Aorta (tissue), 5 donors: ENCODE data around the gene CRYGN. TPM values are rescaled to one million over a fixed set of nuclear protein-coding genes. Genes with fewer than 3 reads are reported as not detected.
A peak's percentile ranks its signal among the peaks of the same experiment; 100 is the strongest.

Experiments
- ATAC-seq: fragments of 200-7000 bp; cut with Tn5 transposase; one replicate; pipeline ENCODE4 v1.9.1; 2022; ENCODE audit warnings: moderate library complexity; ENCODE audit not compliant: low FRiP score
- DNase-seq, 2 donors: peaks; one replicate each; pipeline ENCODE4 v3.0.0-alpha.2; 2020
- H3K27ac ChIP-seq, 2 donors: one replicate each; pipeline ENCODE4 v1.5.1; 2013; ENCODE audit warnings: low read length in 2 of 2, mild to moderate bottlenecking in 2 of 2, moderate library complexity in 2 of 2, control low read depth in 1 of 2, inconsistent platforms in 1 of 2, low read depth in 1 of 2
- H3K27me3 ChIP-seq, 2 donors: one replicate each; pipeline ENCODE4 v1.6.1; 2013; ENCODE audit warnings: control low read depth in 1 of 2, low read length in 1 of 2, mild to moderate bottlenecking in 1 of 2, moderate library complexity in 1 of 2; ENCODE audit not compliant: insufficient read depth in 2 of 2, control insufficient read depth in 1 of 2
- H3K36me3 ChIP-seq, 2 donors: one replicate each; pipeline ENCODE4 v1.6.1; 2013; ENCODE audit warnings: control low read depth in 1 of 2, low read length in 1 of 2, mild to moderate bottlenecking in 1 of 2; ENCODE audit not compliant: insufficient read depth in 2 of 2, control insufficient read depth in 1 of 2
- H3K4me1 ChIP-seq, 2 donors: one replicate each; pipeline ENCODE4 v1.6.1; 2013; ENCODE audit warnings: low read length in 2 of 2, control low read depth in 1 of 2, mild to moderate bottlenecking in 1 of 2, moderate library complexity in 1 of 2; ENCODE audit not compliant: insufficient read depth in 2 of 2, control insufficient read depth in 1 of 2
- H3K4me3 ChIP-seq, 2 donors: one replicate each; pipeline ENCODE4 v1.5.1; 2013; ENCODE audit warnings: low read length in 2 of 2, control low read depth in 1 of 2, mild to moderate bottlenecking in 1 of 2
- H3K9me3 ChIP-seq: one replicate; pipeline ENCODE4 v1.6.1; 2013; ENCODE audit warnings: mild to moderate bottlenecking, low read length; ENCODE audit not compliant: control insufficient read depth
- WGBS, 2 donors: extraction: QIAGEN DNeasy Blood & Tissue Kit; methylation state at CpG; one replicate each; pipeline ENCODE4 v1.1.7; 2013; 5-methylcytosine and 5-hydroxymethylcytosine counted together
- intact Hi-C, 2 donors: fragments of 100-400 bp; cut with DNase I; formaldehyde crosslinking; loops; one replicate each; pipeline versions ENCODE4 v1.14.2 to v1.15.0; 2022
- polyA plus RNA-seq, 2 donors: library from polyadenylated mRNA; stranded (reverse); fragments of 200-250 nt; gene quantifications; one replicate each; pipeline ENCODE4 v1.2.3, GENCODE V29; 2013
- total RNA-seq, 2 donors: library from RNA; stranded (reverse); fragmentation: NEBNext Ultra II Directional; extraction: Animal tissue kit (Norgen Biotek cat#: 25700); gene quantifications; one replicate each; pipeline ENCODE4 v1.2.1, GENCODE V29; 2021
- donor health status: healthy with polysubstance abuse.
- donor health status: Bipolar disorder and iron deficiency.
- donor health status: DM: no; HTN: no; CAD: no.
- donor health status: DM: no; HTN: no; CAD: no.
- donor health status: DM: yes; HTN: yes; CAD: no.

Gene CRYGN
- total and polyA plus RNA-seq, 4 donors, result 0.56 to 1.7 (median 1.1) TPM

GRCh38 chr7:151461942-151462230 is 21.9 kb upstream of the CRYGN start:
- intact Hi-C loops, result loop anchor here (5.0 to 10.0 kb wide), 3 partner anchors 53 to 163 kb away; partner anchors contain the start of gene RHEB (in 2 of the 2)
- WGBS, 2 donors, result 68 to 71% methylated on average over 4 of the region's 4 CpGs
- H3K4me1 ChIP-seq, result no peaks in the 10 kb centered on the region
- peak overlapping the region in 1 of 2 donors; percentile 22 for H3K27ac ChIP-seq
- DNase-seq (no peak), ATAC-seq (no peak)
- H3K4me3 ChIP-seq, result no peak overlapping the region
- peaks cover 0 to 8% of the 10 kb centered on the region in 2 donors for H3K36me3 ChIP-seq
- no peaks in the 10 kb centered on the region for H3K27me3 ChIP-seq
- no peaks in the 10 kb centered on the region for H3K9me3 ChIP-seq

DNA sequence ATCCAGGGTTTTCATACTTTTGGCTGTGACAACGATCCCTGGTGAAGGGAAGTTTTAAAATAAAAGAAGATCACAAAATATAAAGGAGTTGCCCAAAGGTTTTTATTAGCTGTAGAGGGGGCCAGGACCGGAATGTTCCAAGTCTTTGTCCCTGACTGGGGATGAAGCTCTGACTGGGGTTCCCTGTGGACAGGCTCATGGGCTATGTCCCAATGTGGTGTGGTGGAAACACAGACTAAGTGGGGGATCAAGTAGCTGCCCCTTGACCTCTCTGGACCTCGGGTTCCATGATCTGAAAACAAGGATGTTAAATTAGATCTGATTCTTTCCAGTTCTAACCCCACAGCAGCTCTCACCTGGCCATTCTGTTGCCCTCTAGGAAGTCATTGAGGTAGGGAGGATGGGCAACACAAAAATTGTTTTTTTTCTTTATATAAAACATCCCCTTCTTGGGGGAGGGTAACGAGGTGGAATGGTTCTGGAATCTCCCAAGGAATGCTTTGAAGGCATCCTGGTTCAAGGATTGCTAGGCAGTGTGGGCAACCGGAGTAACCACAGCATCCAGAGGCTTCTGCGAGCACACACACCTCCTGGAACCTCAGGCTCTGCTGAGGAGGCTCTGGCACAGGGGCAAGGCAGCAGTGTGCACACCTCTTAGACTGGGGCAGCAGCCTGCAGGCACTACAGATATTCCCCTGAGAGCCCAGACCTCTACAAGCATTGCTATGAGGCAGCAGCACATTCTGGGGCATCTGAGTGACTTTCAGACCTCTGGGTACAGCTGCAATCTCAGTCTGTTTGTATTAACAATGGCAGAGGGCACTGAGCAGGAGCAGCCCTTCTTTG is 21.4 kb upstream of the CRYGN start:
- Histone ChIP-seq H3K9me3 (no peaks in the 10 kb centered on the region), H3K4me3 (no peak overlapping the region), H3K36me3 (peaks cover 0 to 7% of the 10 kb centered on the region in 2 donors), H3K27me3 (no peaks in the 10 kb centered on the region), H3K27ac (peak overlapping the region in 1 of 2 donors; percentile 22), H3K4me1 (no peaks in the 10 kb centered on the region)
- ATAC-seq (no peak), DNase-seq (no peak)
- WGBS, 2 donors, result 85% methylated on average over 6 of the region's 6 CpGs
- intact Hi-C loops, result loop anchor here (5.0 to 10.0 kb wide), 3 partner anchors 53 to 163 kb away; partner anchors contain the start of gene RHEB (in 2 of the 2)

DNA sequence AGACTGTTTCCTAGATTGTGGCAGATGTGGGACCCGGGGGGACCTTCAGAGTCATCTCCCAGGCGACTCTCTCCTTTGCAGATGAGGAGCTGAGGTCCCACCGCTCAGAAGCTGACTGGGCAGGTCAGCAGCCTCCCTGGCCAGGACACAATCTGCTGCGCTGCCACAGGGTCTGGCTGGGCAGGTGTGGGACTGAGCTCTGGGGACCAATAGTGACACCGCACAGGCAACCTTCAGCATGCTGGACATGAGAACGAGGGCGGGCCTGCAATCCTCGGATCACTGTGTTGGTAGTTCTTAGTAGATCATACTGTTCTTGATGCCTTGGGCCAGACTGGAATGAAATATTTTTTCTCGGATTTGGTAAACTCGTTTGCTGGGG is 20.5 kb upstream of the CRYGN start:
- DNase-seq, result no peak
- 8 to 10% methylated on average over 10 of the region's 10 CpGs for WGBS, 2 donors
- peak; percentile 36 for ATAC-seq
- intact Hi-C loops, result loop anchor here (5.0 to 10.0 kb wide), 3 partner anchors 54 to 164 kb away; partner anchors contain the start of gene RHEB (in 2 of the 2)
- Histone ChIP-seq H3K4me3 (no peak overlapping the region), H3K4me1 (no peaks in the 10 kb centered on the region), H3K27me3 (no peaks in the 10 kb centered on the region), H3K9me3 (no peaks in the 10 kb centered on the region), H3K27ac (peak overlapping the region; percentile 44 to 85), H3K36me3 (peaks cover 0 to 3% of the 10 kb centered on the region in 2 donors)

DNA sequence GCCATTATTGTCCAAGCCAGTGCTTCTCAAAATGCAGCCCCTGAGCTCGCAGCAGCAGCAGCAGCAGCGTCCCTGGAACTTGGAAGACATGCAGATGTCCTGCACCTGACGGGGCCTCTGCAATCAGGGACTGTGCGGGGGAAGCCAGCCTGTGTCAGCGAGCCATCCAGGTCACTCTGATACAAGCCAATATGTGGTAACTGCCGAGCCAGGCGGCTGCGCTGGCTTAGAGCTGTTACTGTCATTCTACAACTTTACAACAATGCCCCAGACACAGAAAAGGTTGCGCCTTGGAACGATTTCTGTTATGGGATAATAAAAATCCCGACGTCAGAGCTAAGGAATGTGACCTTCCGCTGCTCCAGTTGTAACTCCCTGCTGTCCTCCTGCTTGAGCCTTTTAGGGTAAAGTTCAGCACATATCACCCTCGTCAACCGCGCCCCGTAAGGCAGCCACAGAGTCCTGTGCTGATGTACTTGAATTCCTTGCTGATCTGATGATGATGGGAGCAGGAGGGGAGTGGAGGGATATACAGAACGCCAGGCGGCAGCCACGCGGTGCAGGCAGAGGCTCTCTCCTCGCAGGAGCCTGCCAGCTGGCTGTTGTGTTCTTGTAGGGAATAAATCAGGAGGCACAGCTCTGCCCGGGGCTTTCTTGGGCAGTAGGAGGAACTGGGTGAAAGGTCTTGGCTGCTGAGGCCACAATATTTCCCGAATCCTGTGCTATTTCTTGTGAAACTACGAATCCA is 20.0 kb upstream of the CRYGN start:
- Histone ChIP-seq H3K36me3 (no peaks in the 10 kb centered on the region), H3K27ac (peak overlapping the region in 1 of 2 donors; percentile 85), H3K9me3 (no peaks in the 10 kb centered on the region), H3K4me3 (no peak overlapping the region), H3K4me1 (no peaks in the 10 kb centered on the region), H3K27me3 (no peaks in the 10 kb centered on the region)
- intact Hi-C loops, result loop anchor here (5.0 to 10.0 kb wide), 4 partner anchors 55 to 297 kb away; partner anchors contain the start of gene RHEB (in 2 of the 2)
- peak; percentile 93 for ATAC-seq
- peak; percentile 85 to 93 for DNase-seq
- WGBS, 2 donors, result 2 to 3% methylated on average over 25 of the region's 25 CpGs

- DNase-seq, result no peak
- Histone ChIP-seq H3K9me3 (no peaks in the 10 kb centered on the region), H3K4me1 (no peaks in the 10 kb centered on the region), H3K27ac (no peak overlapping the region), H3K4me3 (no peak overlapping the region), H3K36me3 (no peaks in the 10 kb centered on the region), H3K27me3 (no peaks in the 10 kb centered on the region)
- 97% methylated on average over 6 of the region's 6 CpGs for WGBS, 2 donors
- no peak for ATAC-seq
- intact Hi-C loops, result loop anchor here in 1 of 2 donors (5.0 kb wide), 1 partner anchor 300 kb away; no protein-coding TSS in a partner anchor
Measured at GRCh38 chr7:151457534-151457933, 17.6 kb upstream of the CRYGN start.

GRCh38 chr7:151456782-151457181 is 16.8 kb upstream of the CRYGN start:
- no peaks in the 10 kb centered on the region for H3K36me3 ChIP-seq
- intact Hi-C loops, result loop anchor here in 1 of 2 donors (5.0 kb wide), 1 partner anchor 301 kb away; no protein-coding TSS in a partner anchor
- 91 to 93% methylated on average over 4 of the region's 4 CpGs for WGBS, 2 donors
- no peaks in the 10 kb centered on the region for H3K4me1 ChIP-seq
- no peaks in the 10 kb centered on the region for H3K9me3 ChIP-seq
- no peak for ATAC-seq
- no peak for DNase-seq
- H3K4me3 ChIP-seq, result no peak overlapping the region
- no peaks in the 10 kb centered on the region for H3K27me3 ChIP-seq
- H3K27ac ChIP-seq, result no peak overlapping the region

DNA sequence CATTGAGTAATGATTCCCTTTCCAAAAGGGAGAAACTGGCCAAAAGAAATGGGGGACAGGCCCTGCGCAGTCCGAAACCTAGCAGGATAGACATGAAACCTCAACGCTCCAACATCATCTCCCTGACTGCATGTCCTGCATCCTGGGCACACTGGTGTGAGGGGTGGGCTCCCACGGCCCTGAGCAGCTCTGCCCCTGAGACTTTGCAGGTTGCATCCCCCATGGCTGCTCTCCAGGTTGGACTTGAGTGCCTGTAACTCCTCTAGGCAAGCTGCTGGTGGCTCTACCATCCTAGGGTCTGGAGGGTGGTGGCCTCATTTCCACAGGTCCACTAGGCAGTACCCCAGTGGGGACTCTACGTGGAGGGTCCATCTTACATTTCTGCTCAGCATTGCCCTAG is 16.3 kb upstream of the CRYGN start:
- DNase-seq (no peak), ATAC-seq (no peak)
- no peaks in the 10 kb centered on the region for H3K36me3 ChIP-seq
- no peaks in the 10 kb centered on the region for H3K9me3 ChIP-seq
- H3K4me3 ChIP-seq, result no peak overlapping the region
- WGBS, 2 donors, result 96% methylated on average over 5 of the region's 5 CpGs
- no peaks in the 10 kb centered on the region for H3K4me1 ChIP-seq
- H3K27ac ChIP-seq, result no peak overlapping the region
- intact Hi-C loops, result loop anchor here in 1 of 2 donors (5.0 kb wide), 1 partner anchor 301 kb away; no protein-coding TSS in a partner anchor
- no peaks in the 10 kb centered on the region for H3K27me3 ChIP-seq

DNA sequence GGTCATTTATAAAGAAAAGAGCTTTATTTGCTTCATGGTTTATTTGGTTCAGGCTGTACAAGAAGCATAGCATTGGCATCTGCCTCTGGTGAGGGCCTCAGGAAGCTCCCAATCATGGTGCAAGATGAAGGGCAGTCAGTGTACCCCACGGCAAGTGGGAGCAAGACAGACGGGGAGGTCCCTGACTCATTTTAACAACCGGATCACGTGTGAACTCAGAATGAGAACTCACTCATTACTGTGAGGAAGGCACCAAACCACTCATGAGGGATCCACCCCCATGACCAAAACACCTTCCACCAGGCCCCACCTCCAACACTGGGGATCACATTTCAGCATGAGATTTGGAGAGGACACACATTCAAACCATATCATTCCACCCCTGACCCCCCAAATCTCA is 15.7 kb upstream of the CRYGN start:
- Histone ChIP-seq H3K9me3 (no peaks in the 10 kb centered on the region), H3K27ac (no peak overlapping the region), H3K27me3 (no peaks in the 10 kb centered on the region), H3K36me3 (no peaks in the 10 kb centered on the region), H3K4me3 (no peak overlapping the region), H3K4me1 (no peaks in the 10 kb centered on the region)
- no peak for ATAC-seq
- intact Hi-C loops, result loop anchor here in 1 of 2 donors (5.0 kb wide), 1 partner anchor 302 kb away; no protein-coding TSS in a partner anchor
- no peak for DNase-seq
- 90 to 92% methylated on average over 4 of the region's 4 CpGs for WGBS, 2 donors
